B cell (primary cell): Measurements from ENCODE around the gene SAXO1. TPM values are rescaled to one million over a fixed set of nuclear protein-coding genes. Genes with fewer than 3 reads are reported as not detected.

ENCODE experiments used
- ATAC-seq: fragments of 200-7000 bp; cut with Tn5 transposase; one replicate; pipeline ENCODE4 v1.10.0; 2021; ENCODE audit warnings: low read depth, mild to moderate bottlenecking, moderate number of reproducible peaks, moderate library complexity
- CTCF ChIA-PET: fragments of 350-600 bp; sonication (Branson Sonifier 250); formaldehyde crosslinking; loops from one replicate; lab custom pipeline; 2021; ENCODE audit warnings: antibody characterized with exemption, inconsistent platforms; lab: Charles Lee
- POLR2A ChIA-PET: fragments of 350-600 bp; sonication (Branson Sonifier 250); formaldehyde crosslinking; loops from one replicate; lab custom pipeline; 2021; ENCODE audit warnings: antibody characterized with exemption; lab: Charles Lee
- DNase-seq: peaks from one replicate; pipeline ENCODE4 v3.0.0; 2013
- H2AFZ ChIP-seq: 2 replicates; pipeline ENCODE4 v1.6.1; 2012; ENCODE audit warnings: mild to moderate bottlenecking, low read depth, low read length; ENCODE audit not compliant: insufficient read depth, poor library complexity, severe bottlenecking
- H3K27ac ChIP-seq, 2 donors: 1 replicate in 1 of 2; 2 replicates in 1 of 2; pipeline ENCODE4 v1.5.1; 2012 to 2013; ENCODE audit warnings: low read length in 2 of 2, mild to moderate bottlenecking in 2 of 2, moderate library complexity in 1 of 2
- H3K27me3 ChIP-seq, 4 experiments: fragments of 200-600 bp in 1 of 4; sonication (generic) in 1 of 4; replicated peaks in 1 of 4; 1 replicate in 2 of 4; 2 replicates in 2 of 4; pipeline versions ENCODE4 v1.6.1 to v1.7.0; 2013 to 2016; ENCODE audit warnings: low read length in 3 of 4, mild to moderate bottlenecking in 2 of 4, mixed read lengths in 1 of 4, moderate library complexity in 1 of 4; ENCODE audit not compliant: insufficient read depth in 4 of 4, control insufficient read depth in 3 of 4; ENCODE audit errors: control extremely low read depth in 1 of 4
- H3K36me3 ChIP-seq, 2 experiments: replicated peaks in 1 of 2; 1 replicate in 1 of 2; 2 replicates in 1 of 2; pipeline versions ENCODE4 v1.6.1 to v1.7.1; 2013; ENCODE audit warnings: low read length in 1 of 2; ENCODE audit not compliant: insufficient read depth in 2 of 2, control insufficient read depth in 1 of 2; ENCODE audit errors: control extremely low read depth in 1 of 2, extremely low read depth in 1 of 2
- H3K4me1 ChIP-seq, 2 donors: fragments of 200-600 bp in 1 of 2; sonication (generic) in 1 of 2; 1 replicate in 1 of 2; 2 replicates in 1 of 2; pipeline versions ENCODE4 v1.5.1 to v1.6.1; 2013 to 2017; ENCODE audit warnings: low read length in 2 of 2; ENCODE audit not compliant: control insufficient read depth in 2 of 2, insufficient read depth in 2 of 2
- H3K4me2 ChIP-seq: replicated peaks from 2 replicates; pipeline ENCODE3; 2012; ENCODE audit warnings: mild to moderate bottlenecking, low read depth, low read length; ENCODE audit not compliant: poor library complexity, severe bottlenecking
- H3K4me3 ChIP-seq, 5 experiments: fragments of 200-600 bp in 1 of 5; sonication (generic) in 1 of 5; 1 replicate in 3 of 5; 2 replicates in 2 of 5; pipeline versions ENCODE4 v1.5.1 to v1.7.0; 2011 to 2016; ENCODE audit warnings: low read length in 4 of 5, mild to moderate bottlenecking in 4 of 5, low read depth in 2 of 5, control low read depth in 1 of 5, moderate library complexity in 1 of 5; ENCODE audit not compliant: insufficient read depth in 1 of 5; ENCODE audit errors: control extremely low read depth in 1 of 5, extremely low read depth in 1 of 5
- H3K79me2 ChIP-seq: fragments of 200-600 bp; sonication (generic); one replicate; pipeline ENCODE4 v1.6.0; 2016; ENCODE audit warnings: low read length; ENCODE audit not compliant: control insufficient read depth, insufficient read depth
- H3K9ac ChIP-seq: fragments of 200-600 bp; sonication (generic); 2 replicates; pipeline ENCODE4 v1.6.1; 2017; ENCODE audit warnings: mild to moderate bottlenecking, low read length, moderate library complexity
- H3K9me3 ChIP-seq, 3 donors: one replicate each; pipeline versions ENCODE4 v1.6.1 to v1.7.1; 2013; ENCODE audit warnings: low read length in 2 of 3; ENCODE audit not compliant: control insufficient read depth in 2 of 3, insufficient read depth in 1 of 3; ENCODE audit errors: control extremely low read depth in 1 of 3
- H4K20me1 ChIP-seq: 2 replicates; pipeline ENCODE4 v1.6.0; 2012; ENCODE audit warnings: mild to moderate bottlenecking, low read length; ENCODE audit not compliant: insufficient read depth, control insufficient read depth, poor library complexity, severe bottlenecking
- H3K27ac Mint-ChIP-seq: one replicate; pipeline ENCODE4 v1.8.0; 2021; ENCODE audit warnings: mixed read lengths
- H3K27me3 Mint-ChIP-seq: one replicate; pipeline ENCODE4 v1.8.0; 2021; ENCODE audit warnings: mixed read lengths
- H3K4me1 Mint-ChIP-seq: one replicate; pipeline ENCODE4 v1.8.0; 2021; ENCODE audit warnings: mixed read lengths
- H3K4me3 Mint-ChIP-seq: one replicate; pipeline ENCODE4 v1.8.0; 2021; ENCODE audit warnings: mixed read lengths
- H3K9me3 Mint-ChIP-seq: one replicate; pipeline ENCODE4 v1.8.0; 2022; ENCODE audit warnings: mixed read lengths; ENCODE audit not compliant: insufficient read depth
- CTCF ChIP-seq: fragments of 200-600 bp; IDR thresholded peaks from one replicate; pipeline ENCODE4 v1.8.0; 2022; ENCODE audit warnings: antibody characterized with exemption, mild to moderate bottlenecking
- EZH2 ChIP-seq: IDR thresholded peaks from 2 replicates; pipeline ENCODE4 v1.6.1; 2012; ENCODE audit warnings: borderline replicate concordance, low read depth, mild to moderate bottlenecking, moderate library complexity, low read length; ENCODE audit not compliant: insufficient read depth, poor library complexity, severe bottlenecking
- WGBS: methylation state at CpG from one replicate; pipeline ENCODE4 v1.1.5; 2013; ENCODE audit warnings: missing lambda C conversion rate; ENCODE audit not compliant: insufficient coverage; 5-methylcytosine and 5-hydroxymethylcytosine counted together
- intact Hi-C: fragments of 100-400 bp; cut with micrococcal nuclease; formaldehyde crosslinking; loops from one replicate; pipeline ENCODE4 v1.10.0; 2022
- polyA plus RNA-seq: library from polyadenylated mRNA; depleted of rRNA; stranded (reverse); fragments of >200 nt; gene quantifications from 2 replicates; pipeline ENCODE4 v1.2.3, GENCODE V29; 2012
- total RNA-seq, 2 donors: library from RNA; stranded (reverse); fragments of 120-200 nt in 1 of 2; gene quantifications; 1 replicate in 1 of 2; 2 replicates in 1 of 2; pipeline versions ENCODE4 v1.2.3 to v1.2.4, GENCODE V29; 2013 to 2022

Gene SAXO1
- total and polyA plus RNA-seq, 2 donors (not counting 1 experiment from before 2014, with no cell fraction given) = 0.01 TPM; not detected in 1

GRCh38 chr9:18923167-18923566, 109.8 kb downstream of the SAXO1 start:
- H4K20me1 ChIP-seq = no peaks in the 10 kb centered on the region
- DNase-seq (no peak), ATAC-seq (no peak)
- 50% methylated on average over 1 of the region's 2 CpGs for WGBS
- peaks cover 0 to 6% (median 0%) of the 10 kb centered on the region in 3 donors for H3K9me3 ChIP-seq
- intact Hi-C loops = no loop called here
- CTCF ChIA-PET = no interaction called here
- H3K27me3 Mint-ChIP-seq = no peaks in the 10 kb centered on the region
- H3K4me3 Mint-ChIP-seq = no peak overlapping the region
- no peak overlapping the region for H3K27ac ChIP-seq
- POLR2A ChIA-PET = no interaction called here
- H3K79me2 ChIP-seq = no peaks in the 10 kb centered on the region
- no peaks in the 10 kb centered on the region for H3K9me3 Mint-ChIP-seq
- no peaks in the 10 kb centered on the region for H3K4me1 Mint-ChIP-seq
- no peaks in the 10 kb centered on the region for H3K36me3 ChIP-seq
- H3K9ac ChIP-seq = no peak overlapping the region
- no peak overlapping the region for H3K4me3 ChIP-seq
- no peak overlapping the region for H3K4me2 ChIP-seq
- no peak overlapping the region for H2AFZ ChIP-seq
- no peaks in the 10 kb centered on the region for H3K27me3 ChIP-seq
- no peak overlapping the region for H3K27ac Mint-ChIP-seq
- no peaks in the 10 kb centered on the region for H3K4me1 ChIP-seq
- TF ChIP-seq EZH2 = no peak
- no peak for TF ChIP-seq CTCF

DNA sequence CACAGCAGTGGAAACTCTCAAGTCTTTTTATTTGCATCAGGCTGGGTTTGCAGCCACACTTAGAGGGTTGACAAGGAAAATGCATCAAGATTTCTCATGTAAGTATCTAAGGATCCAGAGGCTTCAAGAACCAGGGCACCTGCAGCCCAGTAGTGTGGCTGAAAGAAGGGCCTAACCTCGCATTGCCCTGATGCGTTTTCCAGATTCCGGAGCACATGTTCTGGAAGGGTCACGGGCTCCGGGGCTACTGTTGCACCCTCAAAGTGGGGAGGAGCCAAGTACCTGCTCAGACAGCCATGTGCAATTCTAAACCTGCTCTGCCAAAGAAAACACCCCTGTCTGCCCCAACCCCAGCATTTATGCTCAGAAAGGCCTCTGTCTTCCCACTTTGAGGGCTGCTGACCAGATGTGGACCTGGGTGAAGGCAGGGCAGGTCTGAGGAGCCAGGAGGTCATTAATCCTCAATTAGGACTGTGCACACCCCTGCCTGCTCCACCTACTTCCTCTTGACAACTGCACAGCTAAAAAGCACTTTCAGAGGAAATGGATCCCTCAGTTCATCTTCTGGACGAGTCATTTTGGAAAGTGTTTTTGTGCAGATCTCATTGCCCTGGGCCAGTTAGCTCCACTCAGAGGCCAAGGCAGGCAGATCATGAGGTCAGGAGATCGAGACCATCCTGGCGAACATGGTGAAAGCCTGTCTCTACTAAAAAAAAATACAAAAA, 110.7 kb downstream of the SAXO1 start:
- no peak for TF ChIP-seq CTCF
- TF ChIP-seq EZH2 = no peak
- no peaks in the 10 kb centered on the region for H3K79me2 ChIP-seq
- H3K27me3 ChIP-seq = no peaks in the 10 kb centered on the region
- ATAC-seq = no peak
- Mint-ChIP-seq H3K27me3 (peaks cover 3% of the 10 kb centered on the region), H3K9me3 (no peaks in the 10 kb centered on the region), H3K4me1 (no peaks in the 10 kb centered on the region), H3K4me3 (no peak overlapping the region), H3K27ac (no peak overlapping the region)
- no peak overlapping the region for H3K4me3 ChIP-seq
- no peaks in the 10 kb centered on the region for H4K20me1 ChIP-seq
- ChIA-PET CTCF (no interaction called here), POLR2A (no interaction called here)
- H3K9me3 ChIP-seq = peaks cover 0 to 4% (median 0%) of the 10 kb centered on the region in 3 donors
- no peak overlapping the region for H3K4me2 ChIP-seq
- 78% methylated on average over 6 of the region's 8 CpGs for WGBS
- no peaks in the 10 kb centered on the region for H3K36me3 ChIP-seq
- H3K27ac ChIP-seq = no peak overlapping the region
- intact Hi-C loops = no loop called here
- no peak overlapping the region for H2AFZ ChIP-seq
- H3K9ac ChIP-seq = no peak overlapping the region
- no peak for DNase-seq
- no peaks in the 10 kb centered on the region for H3K4me1 ChIP-seq
